ENCODE measurements around the gene SMARCA2.

DNA sequence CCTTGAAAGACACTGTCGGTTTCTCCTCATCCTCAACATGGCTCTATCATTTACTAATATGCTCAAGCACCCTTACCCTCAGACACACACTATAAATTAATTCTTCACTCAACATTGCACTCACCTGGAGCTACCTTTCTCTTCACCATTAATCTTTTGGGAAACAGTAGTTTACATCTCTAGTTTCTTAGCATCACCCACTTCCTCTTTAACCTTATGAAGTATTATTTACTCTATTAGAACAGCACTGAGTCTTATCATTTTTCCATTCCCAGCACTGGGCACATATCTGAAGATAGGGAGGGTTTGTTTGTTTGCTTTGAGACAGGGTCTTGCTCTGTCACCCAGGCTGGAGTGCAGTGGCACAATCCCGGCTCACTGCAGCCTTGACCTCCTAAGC, 213.5 kb downstream of the SMARCA2 start:
- TF ChIP-seq POLR2A (IDR thresholded peaks at IDR 0.05; ENCODE audit: low read depth), result no peak
- TF ChIP-seq, protein P1, sequence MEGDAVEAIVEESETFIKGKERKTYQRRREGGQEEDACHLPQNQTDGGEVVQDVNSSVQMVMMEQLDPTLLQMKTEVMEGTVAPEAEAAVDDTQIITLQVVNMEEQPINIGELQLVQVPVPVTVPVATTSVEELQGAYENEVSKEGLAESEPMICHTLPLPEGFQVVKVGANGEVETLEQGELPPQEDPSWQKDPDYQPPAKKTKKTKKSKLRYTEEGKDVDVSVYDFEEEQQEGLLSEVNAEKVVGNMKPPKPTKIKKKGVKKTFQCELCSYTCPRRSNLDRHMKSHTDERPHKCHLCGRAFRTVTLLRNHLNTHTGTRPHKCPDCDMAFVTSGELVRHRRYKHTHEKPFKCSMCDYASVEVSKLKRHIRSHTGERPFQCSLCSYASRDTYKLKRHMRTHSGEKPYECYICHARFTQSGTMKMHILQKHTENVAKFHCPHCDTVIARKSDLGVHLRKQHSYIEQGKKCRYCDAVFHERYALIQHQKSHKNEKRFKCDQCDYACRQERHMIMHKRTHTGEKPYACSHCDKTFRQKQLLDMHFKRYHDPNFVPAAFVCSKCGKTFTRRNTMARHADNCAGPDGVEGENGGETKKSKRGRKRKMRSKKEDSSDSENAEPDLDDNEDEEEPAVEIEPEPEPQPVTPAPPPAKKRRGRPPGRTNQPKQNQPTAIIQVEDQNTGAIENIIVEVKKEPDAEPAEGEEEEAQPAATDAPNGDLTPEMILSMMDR (IDR thresholded peaks at IDR 0.05), result no peak

Measured in esophagus muscularis mucosa (tissue), 3 donors.